ENCODE measurements around the gene MRPS27. TPM values are rescaled to one million over a fixed set of nuclear protein-coding genes. Genes with fewer than 3 reads are reported as not detected.

MRPS27 gene
- total and polyA plus RNA-seq, 8 donors = 14.8 to 43.3 (median 23.1) TPM

DNA sequence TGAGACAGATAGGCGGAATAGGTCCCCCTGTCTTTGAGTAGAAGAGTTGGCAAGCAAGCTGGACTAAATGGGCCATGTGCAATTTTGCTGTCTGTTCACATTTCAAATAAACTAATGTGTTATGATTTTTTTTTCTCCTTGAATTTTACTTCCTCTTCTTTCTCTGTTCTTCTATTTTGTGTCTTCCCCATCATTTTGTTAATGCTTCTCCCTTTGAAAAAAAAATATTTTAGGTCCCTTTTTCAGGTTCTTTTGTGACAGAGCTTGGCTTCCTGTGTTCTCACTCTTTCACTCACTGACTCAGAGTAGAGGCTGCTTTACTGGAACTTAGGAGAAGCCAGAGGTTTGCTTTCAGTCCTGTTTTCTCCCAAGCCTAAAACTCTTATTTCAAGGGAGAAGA lies 48.2 kb upstream of the MRPS27 start:
- Histone ChIP-seq H3K27me3 (no peaks in the 10 kb centered on the region), H3K9me3 (no peaks in the 10 kb centered on the region), H3K4me1 (peaks cover 0 to 12% (median 5%) of the 10 kb centered on the region in 4 donors), H3K36me3 (peaks cover 0 to 14% (median 0%) of the 10 kb centered on the region in 4 donors), H3K27ac (peak overlapping the region in 1 of 5 donors; percentile 23), H3K4me3 (no peak overlapping the region)
- TF ChIP-seq POLR2A (IDR thresholded peaks at IDR 0.05) (no peak), POLR2AphosphoS5 (IDR thresholded peaks at IDR 0.05) (no peak), EP300 (IDR thresholded peaks at IDR 0.05) (no peak)
- TF ChIP-seq, protein P1, sequence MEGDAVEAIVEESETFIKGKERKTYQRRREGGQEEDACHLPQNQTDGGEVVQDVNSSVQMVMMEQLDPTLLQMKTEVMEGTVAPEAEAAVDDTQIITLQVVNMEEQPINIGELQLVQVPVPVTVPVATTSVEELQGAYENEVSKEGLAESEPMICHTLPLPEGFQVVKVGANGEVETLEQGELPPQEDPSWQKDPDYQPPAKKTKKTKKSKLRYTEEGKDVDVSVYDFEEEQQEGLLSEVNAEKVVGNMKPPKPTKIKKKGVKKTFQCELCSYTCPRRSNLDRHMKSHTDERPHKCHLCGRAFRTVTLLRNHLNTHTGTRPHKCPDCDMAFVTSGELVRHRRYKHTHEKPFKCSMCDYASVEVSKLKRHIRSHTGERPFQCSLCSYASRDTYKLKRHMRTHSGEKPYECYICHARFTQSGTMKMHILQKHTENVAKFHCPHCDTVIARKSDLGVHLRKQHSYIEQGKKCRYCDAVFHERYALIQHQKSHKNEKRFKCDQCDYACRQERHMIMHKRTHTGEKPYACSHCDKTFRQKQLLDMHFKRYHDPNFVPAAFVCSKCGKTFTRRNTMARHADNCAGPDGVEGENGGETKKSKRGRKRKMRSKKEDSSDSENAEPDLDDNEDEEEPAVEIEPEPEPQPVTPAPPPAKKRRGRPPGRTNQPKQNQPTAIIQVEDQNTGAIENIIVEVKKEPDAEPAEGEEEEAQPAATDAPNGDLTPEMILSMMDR (IDR thresholded peaks at IDR 0.05) = no peak
- 89 to 100% (median 97%) methylated on average over 1 of the region's 1 CpG for WGBS, 5 donors
- intact Hi-C loops (cut with DNase I; ENCODE audit: low total_unique reads) = loop anchor here (10.0 kb wide), 1 partner anchor 157 kb away; no protein-coding TSS in a partner anchor
- DNase-seq = no peak

DNA sequence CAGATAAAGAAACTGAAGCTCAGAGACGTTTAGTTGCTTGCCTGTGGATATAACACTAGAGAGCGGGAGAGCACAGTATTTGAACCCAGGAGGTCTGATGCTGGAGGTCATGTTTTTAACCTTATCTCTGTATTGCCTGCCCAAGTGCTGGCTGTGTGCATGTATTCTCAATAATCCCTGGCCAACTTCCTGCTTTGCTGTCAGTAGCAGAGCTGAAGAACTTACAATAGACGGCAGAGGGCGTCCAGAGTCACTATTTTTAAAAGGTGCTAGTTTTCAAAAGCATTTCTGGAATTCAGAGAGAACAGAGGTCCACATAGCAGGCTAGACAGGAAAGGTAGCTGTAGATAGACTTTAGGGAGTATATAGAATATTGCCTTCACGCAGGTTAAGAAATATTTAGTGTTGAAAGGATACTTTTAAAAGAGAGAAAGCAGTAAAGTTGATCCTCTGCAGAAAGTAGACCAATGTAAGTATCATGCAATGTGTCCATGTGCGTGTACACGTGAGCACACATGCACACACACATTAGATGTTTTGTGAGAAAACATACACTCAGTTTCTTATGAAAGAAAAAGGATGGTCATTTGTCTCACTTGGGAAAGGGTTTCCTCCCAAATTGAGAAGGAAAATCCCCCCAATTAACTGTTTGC lies 46.4 kb upstream of the MRPS27 start:
- H3K36me3 ChIP-seq = peaks cover 0 to 32% (median 9%) of the 10 kb centered on the region in 4 donors
- no peak overlapping the region for H3K4me3 ChIP-seq
- H3K27me3 ChIP-seq = no peaks in the 10 kb centered on the region
- WGBS, 5 donors = 21 to 30% (median 28%) methylated on average over 7 of the region's 7 CpGs
- H3K4me1 ChIP-seq = peaks cover 0 to 14% (median 6%) of the 10 kb centered on the region in 4 donors
- H3K27ac ChIP-seq = no peak overlapping the region
- intact Hi-C loops (cut with DNase I; ENCODE audit: low total_unique reads) = loop anchor here (10.0 kb wide), 1 partner anchor 158 kb away; no protein-coding TSS in a partner anchor
- TF ChIP-seq, protein P1 (IDR thresholded peaks at IDR 0.05) = peak in 5 of 7 experiments; percentile 54 to 76 (median 68)
- TF ChIP-seq POLR2AphosphoS5 (IDR thresholded peaks at IDR 0.05) (peak in 1 of 3 donors; percentile 74), POLR2A (IDR thresholded peaks at IDR 0.05) (no peak)
- no peaks in the 10 kb centered on the region for H3K9me3 ChIP-seq
- DNase-seq = peak; percentile 72 to 92

DNA sequence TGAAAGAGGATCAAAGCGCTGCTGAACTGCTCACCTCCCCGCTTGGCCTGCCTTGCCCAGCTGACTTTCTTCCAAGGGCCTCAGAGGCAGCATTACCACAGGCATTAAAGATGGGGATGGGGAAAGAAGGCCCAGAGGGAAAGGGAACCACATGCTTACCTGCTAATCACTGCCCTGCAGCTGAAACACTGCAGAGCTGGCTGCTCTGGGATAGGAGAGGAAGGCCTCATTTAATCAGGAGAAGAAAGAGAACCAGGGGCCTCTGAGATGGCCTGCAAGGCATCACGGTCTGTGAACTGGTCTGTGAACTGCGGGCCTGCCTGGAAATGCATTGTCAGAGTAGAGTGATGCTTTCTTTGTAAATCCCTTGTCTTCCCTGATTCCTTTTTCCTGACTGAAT lies 44.9 kb upstream of the MRPS27 start:
- TF ChIP-seq EP300 (IDR thresholded peaks at IDR 0.05) = no peak
- TF ChIP-seq POLR2A (IDR thresholded peaks at IDR 0.05) = no peak
- TF ChIP-seq, protein P1 (IDR thresholded peaks at IDR 0.05) = no peak
- TF ChIP-seq POLR2AphosphoS5 (IDR thresholded peaks at IDR 0.05) = no peak
- H3K4me1 ChIP-seq = peaks cover 0 to 14% (median 6%) of the 10 kb centered on the region in 4 donors
- DNase-seq = no peak
- 87 to 98% (median 95%) methylated on average over 4 of the region's 4 CpGs for WGBS, 5 donors
- H3K27ac ChIP-seq = no peak overlapping the region
- peaks cover 0 to 47% (median 21%) of the 10 kb centered on the region in 4 donors for H3K36me3 ChIP-seq
- H3K27me3 ChIP-seq = no peaks in the 10 kb centered on the region
- intact Hi-C loops (cut with DNase I; ENCODE audit: low total_unique reads) = loop anchor here (10.0 kb wide), 1 partner anchor 160 kb away; no protein-coding TSS in a partner anchor
- H3K4me3 ChIP-seq = no peak overlapping the region
- H3K9me3 ChIP-seq = no peaks in the 10 kb centered on the region

DNA sequence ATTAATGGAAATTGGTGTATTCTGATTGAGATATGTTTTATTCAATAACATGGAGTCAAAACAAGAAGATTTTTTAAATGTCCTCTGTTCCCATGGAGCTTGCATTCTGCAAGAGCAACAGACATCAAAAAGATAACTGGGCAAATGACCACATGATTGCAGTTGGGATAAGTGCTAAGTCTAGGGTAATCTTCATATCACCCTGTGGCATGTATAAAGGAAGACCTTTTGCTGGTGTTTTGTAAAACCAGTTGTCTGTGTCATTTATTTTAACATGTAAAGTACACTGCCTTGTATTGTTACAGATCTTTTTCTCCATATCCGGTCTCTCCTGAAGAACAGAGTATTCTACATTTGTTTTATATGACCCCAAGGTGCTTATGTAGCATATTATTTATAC lies 44.1 kb upstream of the MRPS27 start:
- intact Hi-C loops (cut with DNase I; ENCODE audit: low total_unique reads) = loop anchor here (10.0 kb wide), 1 partner anchor 161 kb away; no protein-coding TSS in a partner anchor
- 92 to 100% (median 94%) methylated on average over 1 of the region's 1 CpG for WGBS, 5 donors
- H3K36me3 ChIP-seq = peaks cover 0 to 55% (median 29%) of the 10 kb centered on the region in 4 donors
- no peak overlapping the region for H3K27ac ChIP-seq
- DNase-seq = no peak
- no peaks in the 10 kb centered on the region for H3K27me3 ChIP-seq
- H3K9me3 ChIP-seq = no peaks in the 10 kb centered on the region
- TF ChIP-seq POLR2A (IDR thresholded peaks at IDR 0.05) (no peak), POLR2AphosphoS5 (IDR thresholded peaks at IDR 0.05) (no peak)
- H3K4me1 ChIP-seq = peaks cover 0 to 14% (median 6%) of the 10 kb centered on the region in 4 donors
- no peak overlapping the region for H3K4me3 ChIP-seq

All from stomach (tissue), 9 donors.